HG03108 (cell line): ENCODE results near the gene ZFP36.
"Not testable (repeated sequence)": the region's sequence is repeated elsewhere in the genome, so short reads cannot be mapped to it uniquely, and the experiment has no call there.

Source experiments
- ATAC-seq: cut with Tn5 transposase; IDR thresholded peaks from one replicate; pipeline ENCODE4 v1.9.1; 2021; ENCODE audit warnings: moderate library complexity; ENCODE audit not compliant: unreplicated experiment

The ZFP36 gene

DNA sequence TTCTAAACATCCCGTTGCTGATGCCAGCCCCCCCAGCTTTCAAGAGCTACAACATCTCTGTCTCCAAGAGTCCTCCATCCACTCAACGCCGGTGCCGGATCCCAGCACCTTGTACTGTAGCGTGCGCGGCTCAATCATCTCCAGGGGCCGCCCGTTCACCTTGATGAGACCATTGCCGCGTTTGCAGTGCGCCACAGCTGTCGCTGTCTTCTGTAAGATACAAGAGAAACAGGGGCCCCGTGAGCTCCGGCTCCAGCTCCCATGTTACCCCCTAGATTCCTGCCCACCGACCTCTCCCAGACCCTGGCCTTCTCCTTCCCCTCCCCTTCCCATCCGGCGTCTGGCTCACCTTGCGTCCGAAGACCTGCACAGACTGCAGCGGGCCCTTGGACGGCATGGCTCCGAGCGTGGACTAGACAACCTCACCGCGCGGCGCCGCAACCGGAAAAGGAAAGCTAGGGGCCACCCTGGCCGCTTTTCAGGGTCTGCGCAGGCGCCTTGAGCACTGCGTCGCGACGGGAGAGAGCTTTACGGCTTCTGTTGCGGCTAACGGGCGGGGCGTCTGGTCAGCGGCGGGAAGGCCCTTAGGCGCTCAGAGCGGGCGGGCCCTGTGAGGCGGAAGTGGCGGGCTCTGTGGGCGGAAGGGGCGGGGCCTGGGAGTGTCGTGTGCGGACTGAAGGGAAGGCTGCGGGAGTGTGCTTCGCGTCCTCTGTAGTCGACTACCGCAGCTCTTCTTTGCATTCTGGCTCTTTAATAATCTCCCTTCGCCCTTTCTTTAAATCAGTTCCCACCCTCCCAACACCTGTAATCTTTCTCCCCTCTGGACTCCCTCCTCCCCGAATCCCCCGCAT, 29.1 kb downstream of the ZFP36 start, which contains the start of gene RPS16:
RPS16 (minus strand) TSS at position 451 of the 851 bp plus-strand sequence; CDS start at position 397, 54 bp downstream.
- ATAC-seq, result peak; percentile 73

DNA sequence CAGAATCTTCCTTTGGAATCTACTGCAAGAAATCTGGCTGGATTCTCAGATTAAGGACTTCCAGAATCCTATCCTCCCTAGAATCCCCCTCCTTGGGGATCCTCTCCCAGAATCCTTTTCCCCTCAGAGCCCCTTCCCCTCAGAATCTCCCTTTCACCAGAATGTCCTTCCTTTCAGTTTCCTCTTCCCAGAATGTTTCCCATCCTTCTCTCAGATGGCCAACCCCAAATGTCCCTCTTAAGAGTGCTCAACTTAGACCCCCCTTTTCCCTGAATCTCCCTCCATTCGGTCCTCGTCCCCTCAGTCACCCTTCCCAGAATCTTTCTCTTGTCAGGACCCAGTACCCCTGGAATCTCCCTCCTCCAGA, 29.7 kb downstream of the ZFP36 start:
- no peak for ATAC-seq

DNA sequence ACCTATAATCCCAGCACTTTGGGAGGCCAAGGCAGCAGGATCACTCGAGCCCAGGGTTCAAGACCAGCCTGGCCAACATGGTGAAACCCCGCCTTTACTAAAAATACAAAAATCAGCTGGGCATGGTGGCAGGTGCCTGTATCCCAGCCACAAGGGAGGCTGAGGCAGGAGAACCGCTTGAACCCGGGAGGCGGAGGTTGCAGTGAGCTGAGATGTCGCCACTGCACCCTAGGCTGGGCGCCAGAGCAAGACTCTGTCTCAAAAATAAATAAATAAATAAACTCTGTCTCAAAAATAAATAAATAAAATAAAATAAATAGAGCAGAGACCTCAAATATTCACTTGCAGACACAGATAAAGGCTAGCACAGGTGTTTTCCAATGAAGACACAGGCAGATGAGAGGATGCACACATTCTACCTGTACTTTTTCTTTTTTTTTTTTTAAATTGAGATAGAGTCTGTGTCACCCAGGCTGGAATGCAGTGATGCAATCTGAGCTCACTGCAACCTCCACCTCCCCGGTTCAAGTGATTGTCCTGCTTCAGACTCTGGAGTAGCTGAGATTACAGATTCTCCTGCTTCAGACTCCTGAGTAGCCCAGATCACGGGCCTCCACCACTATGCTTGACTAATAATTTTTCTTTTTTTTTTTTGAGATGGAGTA, 31.8 kb downstream of the ZFP36 start:
- no peak for ATAC-seq

DNA sequence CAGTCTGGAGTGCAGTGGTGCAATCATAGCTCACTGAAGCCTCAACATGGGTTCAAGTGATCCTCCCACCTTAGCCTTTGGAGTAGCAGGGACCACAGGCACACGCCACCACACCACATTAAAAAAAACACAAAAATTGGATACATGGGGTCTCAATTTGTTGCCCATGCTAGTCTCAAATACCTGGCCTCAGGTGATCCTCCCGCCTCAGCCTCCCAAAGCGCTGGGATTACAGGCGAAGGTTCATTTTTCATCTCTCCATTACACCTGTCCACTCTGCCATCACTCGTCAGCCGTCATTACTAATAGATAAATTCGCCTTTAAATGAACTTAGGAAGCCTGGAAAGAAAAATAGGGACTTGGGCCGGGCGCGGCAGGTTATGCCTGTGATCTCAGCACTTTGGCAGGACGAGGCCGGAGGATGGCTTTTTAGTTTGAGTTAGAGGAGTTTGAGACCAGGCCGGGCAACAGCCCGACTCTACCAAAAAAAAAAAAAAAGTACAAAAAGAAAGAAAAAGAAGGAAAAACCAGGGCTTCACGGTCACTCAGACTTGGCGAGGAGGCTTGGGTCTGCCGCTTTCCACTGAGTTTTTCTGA, 38.0 kb downstream of the ZFP36 start:
- no peak for ATAC-seq

DNA sequence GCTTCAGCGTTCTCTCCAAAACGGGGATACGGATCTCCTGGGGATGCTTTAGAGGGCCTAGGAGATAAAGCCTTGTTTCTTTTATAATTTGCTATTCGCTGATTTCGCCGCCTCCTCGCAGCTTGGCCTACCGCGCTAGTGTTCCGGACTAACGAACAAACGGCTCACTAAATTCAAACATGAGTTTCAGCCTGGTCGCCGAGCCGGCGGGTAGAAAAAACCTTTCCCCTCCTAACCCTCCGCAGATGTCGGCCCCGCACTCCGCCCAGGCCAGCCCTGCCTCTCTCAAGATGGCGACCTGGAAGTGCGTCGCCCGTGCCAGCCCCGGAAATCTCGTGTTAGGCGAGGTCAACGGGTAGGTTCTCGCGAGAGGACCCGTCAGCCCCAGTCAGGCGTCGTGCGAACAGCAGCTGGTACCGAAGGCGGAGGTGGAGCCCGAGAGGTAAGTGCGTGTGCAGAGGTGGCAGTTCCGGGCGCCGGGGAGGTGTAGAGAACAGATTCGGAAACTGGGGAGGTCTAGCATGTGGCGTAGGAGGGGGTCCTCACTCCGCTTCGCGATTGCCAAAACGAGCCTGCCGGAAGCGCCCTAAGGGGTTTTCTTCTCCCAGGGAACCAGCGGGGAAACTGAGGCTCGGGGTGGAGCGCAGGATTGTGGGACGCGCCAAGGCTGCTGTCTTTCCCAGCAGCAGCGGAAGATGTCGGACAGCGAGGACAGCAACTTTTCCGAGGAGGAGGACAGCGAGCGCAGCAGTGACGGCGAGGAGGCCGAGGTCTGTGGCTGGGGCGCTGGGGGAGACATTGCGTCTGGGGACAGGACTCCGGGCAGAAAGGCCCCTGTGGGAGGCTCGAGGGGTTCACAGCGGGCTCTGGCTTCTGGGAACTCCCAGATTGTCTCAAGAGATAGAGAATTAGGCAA, 38.8 kb downstream of the ZFP36 start, which contains the start of gene SUPT5H:
SUPT5H (plus strand) TSS at position 387 of the 916 bp plus-strand sequence; CDS start at position 696, 309 bp downstream.
- ATAC-seq, result peak; percentile 83

DNA sequence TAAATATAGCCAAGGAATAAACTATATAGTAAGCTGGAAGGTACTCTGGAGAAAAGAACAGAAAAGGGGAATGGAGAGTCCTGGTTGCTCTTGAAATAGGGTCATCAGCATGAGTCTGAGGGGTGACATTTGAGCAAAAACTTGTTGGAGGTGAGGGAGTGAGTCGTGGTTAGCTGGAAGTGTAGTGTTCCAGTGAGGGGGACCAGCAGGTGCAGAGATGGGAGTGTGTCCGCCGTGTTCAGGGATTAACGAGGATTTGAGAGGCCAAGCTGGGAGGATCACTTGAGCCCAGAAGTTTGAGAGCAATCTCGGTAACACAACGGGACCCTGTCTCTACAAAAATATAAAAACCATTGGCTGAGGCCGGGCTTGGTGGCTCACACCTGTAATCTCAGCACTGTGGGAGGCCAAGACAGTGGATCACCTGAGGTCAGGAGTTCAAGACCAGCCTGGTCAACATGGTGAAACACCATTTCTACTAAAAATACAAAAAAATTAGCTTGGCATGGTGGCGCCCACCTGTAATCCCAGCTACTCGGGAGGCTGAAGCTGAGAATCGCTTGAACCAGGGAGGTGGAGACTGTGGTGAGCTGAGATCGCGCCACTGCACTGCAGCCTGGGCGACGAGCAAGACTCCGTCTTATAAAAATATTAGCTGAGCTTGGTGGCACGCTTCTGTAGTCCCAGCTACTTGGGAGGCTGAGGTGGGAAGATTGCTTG, 39.9 kb downstream of the ZFP36 start:
- no peak for ATAC-seq

DNA sequence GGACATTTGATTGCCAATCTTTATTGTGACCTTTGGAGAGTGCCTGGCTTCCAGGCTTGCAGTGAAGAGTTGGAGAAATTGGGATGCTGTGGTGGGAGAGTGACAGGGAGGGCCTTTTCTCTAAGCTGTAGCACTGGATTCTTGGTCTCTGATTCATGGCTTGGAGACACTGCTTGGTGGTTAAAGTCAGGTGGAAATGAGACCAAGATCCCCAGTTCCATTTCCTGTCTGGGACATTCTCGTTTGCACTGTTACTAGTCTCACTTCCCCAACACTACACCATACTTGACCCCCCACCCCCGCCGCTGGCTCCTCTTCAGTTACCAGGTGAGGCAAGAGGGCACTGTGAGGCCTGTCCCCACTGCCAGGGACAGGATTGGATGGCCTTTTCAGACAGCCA, 41.6 kb downstream of the ZFP36 start:
- no peak for ATAC-seq

DNA sequence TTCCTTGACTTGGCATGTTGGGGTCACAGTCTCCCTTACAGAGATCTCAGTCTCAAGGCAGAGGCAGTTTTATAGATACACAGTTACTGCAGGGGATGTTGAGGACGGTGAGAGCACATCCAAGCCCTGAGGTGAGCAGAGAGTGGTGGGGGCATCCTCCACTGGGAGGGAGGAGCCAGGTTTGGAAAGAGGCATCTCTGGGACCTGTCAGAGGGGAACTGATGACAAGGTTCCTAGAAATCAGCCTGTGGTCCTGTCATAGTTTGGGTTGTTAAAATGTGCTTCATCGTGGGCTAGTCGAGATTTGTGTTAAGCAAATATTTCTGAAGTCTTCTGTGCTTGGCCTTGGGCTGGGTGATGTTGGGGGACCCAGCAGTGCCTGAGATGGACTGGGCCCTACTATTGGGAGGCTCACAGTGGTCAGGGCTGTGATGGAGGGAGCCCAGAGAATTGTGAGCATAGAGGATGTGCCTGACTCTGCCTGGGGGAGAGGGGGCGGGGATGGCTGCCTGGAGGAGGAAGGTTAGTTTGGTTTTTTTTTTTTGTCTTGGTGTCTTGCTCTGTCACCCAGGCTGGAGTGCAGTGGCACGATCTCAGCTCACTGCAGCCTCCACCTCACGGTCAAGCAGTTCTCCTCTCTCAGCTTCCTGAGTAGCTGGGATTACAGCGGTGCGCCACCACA, 42.6 kb downstream of the ZFP36 start:
- no peak for ATAC-seq

DNA sequence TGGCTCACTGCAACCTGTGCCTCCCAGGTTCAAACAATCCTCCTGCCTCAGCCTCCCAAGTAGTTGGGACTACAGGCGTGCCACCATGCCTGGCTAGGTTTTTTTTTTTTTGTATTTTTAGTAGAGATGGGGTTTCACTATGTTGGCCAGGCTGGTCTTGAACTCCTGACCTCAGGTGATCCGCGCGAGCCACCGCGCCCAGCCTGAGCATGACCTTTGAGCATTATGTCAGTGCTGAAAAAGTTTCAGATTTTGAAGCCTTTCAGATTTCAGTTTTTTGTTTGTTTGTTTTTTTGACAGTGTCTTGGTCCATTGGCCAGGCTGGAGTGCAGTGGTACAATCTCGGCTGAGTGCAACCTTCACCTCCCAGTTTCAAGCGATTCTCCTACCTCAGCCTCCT, 44.6 kb downstream of the ZFP36 start:
- not testable (repeated sequence) for ATAC-seq
